GM21528 (cell line): ENCODE results near the gene FGF12.
"Not testable (repeated sequence)": the region's sequence is repeated elsewhere in the genome, so short reads cannot be mapped to it uniquely, and the experiment has no call there.

Experiments
- ATAC-seq: cut with Tn5 transposase; IDR thresholded peaks from one replicate; pipeline ENCODE4 v1.9.1; 2021; ENCODE audit warnings: mild to moderate bottlenecking, moderate library complexity; ENCODE audit not compliant: unreplicated experiment, low FRiP score

The FGF12 gene

DNA sequence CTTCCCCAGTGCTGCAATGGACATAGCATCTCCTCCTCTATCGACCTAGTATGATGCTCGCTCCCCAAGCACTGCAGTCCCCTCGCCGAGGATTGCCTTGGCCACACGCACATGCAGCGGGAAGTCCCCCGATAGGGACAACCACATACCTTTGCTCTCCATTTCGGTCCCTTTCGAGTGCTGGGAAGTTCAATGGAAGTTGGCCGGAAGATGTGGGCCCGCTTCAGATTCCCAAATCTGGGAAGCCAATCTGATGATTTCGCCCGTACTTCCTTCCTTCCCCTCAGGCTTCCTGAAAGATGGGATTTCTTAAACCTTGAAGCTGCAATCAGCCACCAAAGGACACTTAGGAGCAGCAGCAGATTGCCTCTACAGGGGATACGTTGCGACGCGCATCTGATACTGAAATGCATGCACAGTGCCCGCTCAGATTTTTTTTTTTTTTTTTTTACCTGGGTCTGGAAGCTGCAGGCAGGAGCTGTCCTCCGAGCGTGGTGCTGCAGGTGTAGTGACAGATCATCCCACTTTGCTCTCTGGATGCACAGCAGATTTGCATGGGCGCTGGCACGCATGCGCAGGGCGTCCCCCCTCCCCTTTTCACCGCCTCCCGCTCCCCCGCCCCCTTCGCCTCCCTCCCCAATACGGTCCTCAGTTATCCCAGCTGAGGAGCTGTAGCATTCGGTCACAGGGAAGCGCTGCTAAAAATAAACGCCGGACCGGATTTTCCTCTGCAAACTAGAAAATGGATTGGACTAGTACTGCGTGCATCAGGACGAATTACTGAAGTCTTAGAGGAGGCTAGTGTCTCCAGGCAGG, at the start of gene FGF12:
FGF12 (minus strand) TSS at position 510 of the 816 bp plus-strand sequence.
- no peak for ATAC-seq

DNA sequence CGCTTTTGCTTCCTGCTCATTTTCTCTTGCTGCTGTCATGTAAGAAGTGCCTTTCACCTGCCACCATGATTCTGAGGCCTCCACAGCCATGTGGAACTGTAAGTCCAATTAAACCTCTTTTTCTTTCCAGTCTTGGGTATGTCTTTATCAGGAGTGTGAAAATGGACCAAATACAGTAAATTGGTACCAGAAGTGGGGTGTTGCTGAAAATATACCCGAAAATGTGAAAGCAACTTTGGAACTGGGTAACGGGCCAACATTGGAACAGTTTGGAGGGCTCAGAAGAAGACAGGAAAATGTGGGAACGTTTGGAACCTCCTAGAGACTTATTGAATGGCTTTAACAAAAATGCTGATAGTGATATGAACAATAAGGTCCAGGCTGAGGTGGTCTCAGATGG, 47.0 kb upstream of the FGF12 start:
- not testable (repeated sequence) for ATAC-seq

DNA sequence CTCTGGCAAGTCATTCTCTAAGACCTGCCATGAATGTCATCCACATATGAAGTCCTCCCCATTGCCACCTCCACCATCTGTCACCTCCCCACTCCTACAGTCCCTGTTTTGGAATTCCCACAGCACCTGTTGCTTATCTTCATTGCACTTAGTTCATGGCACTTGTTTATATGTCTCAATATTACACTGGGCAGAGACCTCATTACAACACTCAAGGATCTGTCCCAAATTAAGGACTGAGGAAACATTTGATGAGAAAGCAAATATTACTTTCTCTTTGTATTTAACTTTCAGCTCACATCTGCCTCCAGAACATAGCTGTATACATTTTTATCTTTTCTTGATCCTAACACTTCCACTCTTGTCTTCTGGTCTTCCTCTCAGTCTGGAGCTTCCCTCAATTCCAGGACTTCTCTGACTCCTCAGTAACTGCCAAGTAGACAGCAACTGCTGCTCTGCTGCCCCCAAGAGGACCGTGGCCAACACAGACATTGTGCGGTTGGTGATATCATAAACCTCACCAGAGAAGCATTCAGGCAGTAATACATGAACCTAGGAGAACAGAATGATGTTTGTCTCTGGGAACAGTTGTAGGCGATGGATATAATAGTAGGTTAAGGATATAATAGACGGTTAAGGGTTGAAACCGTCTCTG, 45.0 kb upstream of the FGF12 start:
- no peak for ATAC-seq

- no peak for ATAC-seq
These were observed 31.3 kb upstream of the FGF12 start for GRCh38 chr3:192758654-192759053.

- no peak for ATAC-seq
These were observed 23.8 kb upstream of the FGF12 start for GRCh38 chr3:192751148-192751547.

- no peak for ATAC-seq
These were observed 22.9 kb upstream of the FGF12 start for GRCh38 chr3:192750201-192750600.

DNA sequence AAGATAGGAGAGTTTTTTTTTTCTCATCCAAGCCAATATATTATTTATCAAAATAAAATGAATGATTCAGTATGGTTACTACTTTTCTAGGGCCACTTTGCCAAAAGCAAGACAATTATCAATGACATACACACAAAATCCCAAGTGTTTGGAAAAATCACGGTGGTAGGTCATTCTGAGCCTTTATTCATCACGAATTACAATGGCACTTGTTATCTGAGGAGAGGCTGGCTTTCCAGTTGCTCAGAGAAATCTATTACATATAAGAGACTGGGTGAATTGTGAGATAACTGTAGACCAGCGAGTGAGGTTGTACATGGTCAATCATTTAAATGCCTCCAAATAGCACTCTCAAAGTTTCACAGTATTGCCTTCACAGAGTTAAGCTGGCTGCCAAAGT, 20.4 kb upstream of the FGF12 start:
- no peak for ATAC-seq

- no peak for ATAC-seq
These were observed 19.8 kb upstream of the FGF12 start for GRCh38 chr3:192747145-192747544.

- no peak for ATAC-seq
These were observed 17.8 kb upstream of the FGF12 start for GRCh38 chr3:192745150-192745549.

GRCh38 chr3:192744604-192745003, 17.3 kb upstream of the FGF12 start:
- not testable (repeated sequence) for ATAC-seq

GRCh38 chr3:192737506-192737905, 10.2 kb upstream of the FGF12 start:
- ATAC-seq = no peak

DNA sequence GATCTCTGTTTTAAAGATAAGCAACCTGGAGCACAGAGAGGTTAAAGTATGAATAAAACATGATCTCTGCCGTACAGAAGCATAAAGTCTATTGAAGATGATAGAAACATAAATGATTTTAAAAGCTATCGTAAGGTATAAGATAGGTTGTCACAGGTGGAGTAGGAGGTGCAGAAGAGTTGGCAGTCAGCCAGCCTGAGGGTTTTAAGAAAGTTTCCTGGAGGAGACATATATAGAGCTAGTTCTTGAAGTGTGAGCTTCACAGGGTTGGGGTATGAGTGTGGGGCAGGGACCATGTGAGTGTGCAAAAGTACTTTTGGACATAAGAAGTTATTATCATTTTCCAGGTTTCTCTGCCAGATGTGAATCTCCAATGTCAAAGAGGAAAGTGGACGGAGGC, 3.9 kb upstream of the FGF12 start:
- ATAC-seq = no peak

- no peak for ATAC-seq
These were observed 956 bp downstream of the FGF12 start for GRCh38 chr3:192726385-192726784.

- ATAC-seq = no peak
These were observed 7.4 kb downstream of the FGF12 start for GRCh38 chr3:192719964-192720363.

GRCh38 chr3:192718156-192718555, 9.2 kb downstream of the FGF12 start:
- no peak for ATAC-seq

DNA sequence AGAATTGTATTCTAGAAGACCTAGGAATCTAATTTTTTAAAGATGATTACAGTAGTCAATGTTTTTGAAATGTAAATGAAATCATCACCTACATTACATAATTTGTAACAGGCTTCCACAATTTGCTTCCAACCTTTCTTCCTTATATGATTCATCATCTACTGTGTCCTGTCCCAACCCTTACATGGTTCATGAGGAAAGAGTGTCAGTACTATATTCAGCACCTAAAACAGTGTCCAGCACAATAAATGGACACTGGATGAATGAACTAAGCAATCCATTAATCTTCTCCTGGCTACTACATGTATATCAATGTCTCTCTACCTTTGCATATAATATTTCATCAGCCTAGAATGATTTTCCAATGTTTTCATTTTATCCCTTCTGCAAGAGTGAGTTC, 12.2 kb downstream of the FGF12 start:
- no peak for ATAC-seq

DNA sequence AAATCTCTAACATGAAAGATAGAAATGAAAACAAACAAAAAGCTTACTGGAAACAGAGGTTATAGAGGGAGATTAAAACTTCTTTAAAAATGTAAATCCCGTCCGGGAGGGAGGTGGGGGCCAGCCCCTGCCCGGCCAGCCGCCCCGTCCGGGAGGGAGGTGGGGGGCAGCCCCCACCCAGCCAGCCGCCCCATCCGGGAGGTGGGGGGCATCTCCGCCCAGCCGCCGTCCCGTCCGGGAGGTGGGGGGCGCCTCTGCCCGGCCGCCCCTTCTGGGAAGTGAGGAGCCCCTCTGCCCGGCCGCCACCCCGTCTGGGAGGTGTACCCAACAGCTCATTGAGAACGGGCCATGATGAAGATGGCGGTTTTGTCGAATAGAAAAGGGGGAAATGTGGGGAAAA, 16.2 kb downstream of the FGF12 start:
- not testable (repeated sequence) for ATAC-seq

DNA sequence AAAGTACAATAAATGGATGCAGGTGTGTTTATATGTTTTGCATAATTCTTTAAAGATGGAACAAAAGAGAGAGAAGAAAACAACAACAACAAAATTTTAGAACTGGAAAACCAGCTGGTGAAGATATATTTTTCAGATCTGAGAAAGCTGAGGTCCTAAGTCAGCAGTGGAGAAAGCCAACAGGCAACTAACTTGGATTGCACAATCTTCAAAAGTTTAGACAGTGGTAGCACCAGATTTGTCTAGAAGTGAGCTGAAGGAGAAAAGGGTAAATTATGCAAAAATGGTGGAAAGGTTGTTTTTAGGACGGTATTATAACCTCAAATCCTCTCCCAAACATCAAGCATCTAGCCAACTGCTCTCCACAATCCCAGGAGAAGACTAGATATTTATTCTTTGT, 17.0 kb downstream of the FGF12 start:
- no peak for ATAC-seq

GRCh38 chr3:192706272-192706671, 21.1 kb downstream of the FGF12 start:
- no peak for ATAC-seq

- no peak for ATAC-seq
These were observed 26.5 kb downstream of the FGF12 start for GRCh38 chr3:192700885-192701284.

- no peak for ATAC-seq
These were observed 30.3 kb downstream of the FGF12 start for GRCh38 chr3:192696943-192697587.
